Activated CD8-positive, alpha-beta memory T cell treated with anti-CD3 and anti-CD28 coated beads, Interleukin-2, amount 50 U/mL, for 1 hour (primary cell): ENCODE measurements around the gene BCDIN3D.
"Not testable (repeated sequence)": the region's sequence is repeated elsewhere in the genome, so short reads cannot be mapped to it uniquely, and the experiment has no call there.

ENCODE experiments used
- DNase-seq: peaks from one replicate; pipeline ENCODE4 v3.0.0-alpha.2; 2020; ENCODE audit errors: extremely low read depth

The BCDIN3D gene

GRCh38 chr12:49876070-49876469 lies 33.2 kb upstream of the BCDIN3D start:
- no peak for DNase-seq

DNA sequence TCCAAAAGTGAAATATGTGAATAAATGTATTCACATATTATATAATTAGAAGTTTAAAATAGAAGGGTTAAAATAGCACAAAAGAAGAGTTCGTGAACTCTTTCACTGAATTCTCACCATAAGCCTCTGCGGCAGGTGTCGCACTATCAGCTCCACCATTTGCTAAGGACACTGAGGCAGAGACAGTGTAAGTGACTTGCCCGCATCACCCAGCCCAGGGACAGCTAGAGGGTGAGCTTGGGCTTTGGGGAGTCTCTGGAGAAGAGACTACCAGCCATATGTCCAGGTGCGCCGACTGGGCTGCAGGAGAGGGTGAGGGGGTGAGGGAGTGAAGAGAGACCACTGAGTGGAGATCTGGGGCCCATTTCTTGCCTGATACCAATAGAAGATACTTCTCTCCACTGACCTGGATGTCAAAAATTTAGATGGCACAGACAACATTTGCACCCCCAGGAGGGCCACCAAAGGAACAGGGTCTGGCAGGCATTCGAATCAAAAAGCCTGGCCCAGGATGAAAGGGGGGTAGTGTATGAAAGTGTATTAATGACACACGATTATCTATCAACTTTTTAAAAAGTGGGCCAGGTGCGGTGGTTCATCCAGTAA lies 32.3 kb upstream of the BCDIN3D start:
- DNase-seq: no peak

DNA sequence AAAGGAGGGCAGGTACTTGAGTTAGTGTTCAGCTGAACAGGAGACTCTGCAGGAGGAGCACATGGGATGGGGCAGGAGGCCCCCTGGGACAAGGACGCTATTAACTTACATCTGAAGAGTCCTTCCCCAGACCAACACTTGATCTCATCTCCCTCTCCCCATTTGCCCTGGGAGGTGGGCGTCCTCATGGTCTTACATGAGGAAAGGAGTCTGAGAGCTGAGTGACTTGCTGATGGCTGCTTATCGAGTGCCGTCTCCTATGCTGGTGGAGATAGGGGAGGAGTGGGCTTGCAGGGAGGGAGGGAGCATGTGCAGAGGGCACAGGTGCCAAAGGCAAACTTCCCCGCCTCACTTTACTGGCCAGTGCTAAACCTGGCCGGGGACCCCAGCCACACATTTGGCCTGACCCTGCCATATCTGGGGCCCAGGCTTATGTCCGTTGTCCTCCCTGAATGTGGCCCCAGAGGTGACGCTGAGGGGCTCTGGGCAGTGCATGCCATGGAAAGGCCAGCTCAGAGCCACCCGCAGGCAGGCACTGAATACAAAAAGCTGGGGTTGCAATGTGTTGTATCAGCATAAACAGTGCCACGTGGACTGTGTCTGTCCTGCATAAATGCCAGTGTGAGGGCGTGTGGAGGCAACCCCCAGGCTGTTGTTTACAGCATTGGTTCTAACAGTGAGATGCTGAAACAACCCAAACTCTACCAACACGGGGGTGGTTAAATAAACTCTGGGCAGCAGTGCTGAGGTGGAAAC lies 31.4 kb upstream of the BCDIN3D start:
- no peak for DNase-seq

GRCh38 chr12:49873361-49873934 lies 30.5 kb upstream of the BCDIN3D start:
- no peak for DNase-seq

- no peak for DNase-seq
Observed at GRCh38 chr12:49872781-49873181, 29.9 kb upstream of the BCDIN3D start.

- DNase-seq: no peak
Observed at GRCh38 chr12:49872381-49872780, 29.5 kb upstream of the BCDIN3D start.

DNA sequence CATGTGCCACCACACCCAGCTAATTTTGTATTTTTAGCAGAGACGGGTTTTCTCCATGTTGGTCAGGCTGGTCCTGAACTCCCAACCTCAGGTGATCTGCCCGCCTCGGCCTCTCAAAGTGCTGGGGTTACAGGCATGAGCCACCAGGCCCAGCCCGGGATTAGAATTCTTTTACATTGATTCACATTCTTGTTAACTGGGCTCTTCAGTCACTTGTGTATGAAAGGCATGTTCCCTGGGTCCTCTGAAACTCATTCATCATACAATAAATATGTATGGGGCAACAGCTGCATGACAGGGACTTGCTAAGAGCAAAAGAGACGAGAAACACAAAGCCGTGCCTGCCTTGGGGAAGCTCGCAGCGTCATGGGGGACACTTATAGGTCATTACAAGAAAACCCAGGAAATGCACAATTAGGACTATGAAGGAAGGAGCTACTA lies 28.9 kb upstream of the BCDIN3D start:
- DNase-seq: not testable (repeated sequence)

GRCh38 chr12:49871263-49871561 lies 28.3 kb upstream of the BCDIN3D start:
- DNase-seq: no peak

GRCh38 chr12:49870501-49871262 lies 27.8 kb upstream of the BCDIN3D start:
- no peak for DNase-seq

- no peak for DNase-seq
Observed at GRCh38 chr12:49869816-49870500, 27.1 kb upstream of the BCDIN3D start.

GRCh38 chr12:49868952-49869815 lies 26.3 kb upstream of the BCDIN3D start:
- DNase-seq: no peak

GRCh38 chr12:49868449-49868848 lies 25.5 kb upstream of the BCDIN3D start:
- DNase-seq: no peak

DNA sequence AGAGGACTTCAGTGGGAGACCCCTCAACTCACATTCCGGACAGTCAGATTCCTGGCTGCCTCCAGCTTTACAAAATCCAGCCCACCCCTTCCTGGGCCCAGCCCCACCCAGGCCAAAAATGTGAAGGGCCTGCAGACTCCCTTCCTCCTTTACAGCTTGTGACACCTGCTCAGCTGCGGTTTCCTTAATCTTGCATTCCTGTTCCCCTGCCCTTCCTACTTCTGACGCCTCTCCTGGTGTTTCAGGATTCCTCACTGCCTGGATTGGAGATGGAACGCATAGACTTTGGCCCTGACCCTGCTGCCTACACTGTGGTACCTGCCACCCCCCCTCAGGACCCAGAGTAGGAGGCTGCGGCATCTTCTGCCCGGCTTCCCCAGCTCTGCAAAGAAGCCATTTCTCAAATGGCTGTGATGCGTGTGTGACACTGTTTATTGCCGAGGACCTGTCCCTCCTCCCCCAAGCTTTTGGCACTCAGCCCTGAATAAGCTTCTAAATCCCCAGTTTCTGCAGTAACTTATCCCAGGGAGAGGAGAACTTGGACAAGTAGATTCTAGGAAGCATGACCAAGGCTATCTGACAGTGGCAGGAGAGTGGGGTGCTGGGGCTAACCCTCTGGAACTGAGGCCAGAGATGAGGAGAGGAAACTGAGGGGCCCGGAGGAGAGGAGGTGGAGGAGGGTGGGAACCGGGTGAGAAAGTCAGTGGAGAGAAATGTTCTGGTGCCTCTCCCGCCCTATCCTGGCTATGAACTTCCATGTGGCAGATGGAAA lies 24.9 kb upstream of the BCDIN3D start:
- no peak for DNase-seq

GRCh38 chr12:49866859-49867569 lies 24.1 kb upstream of the BCDIN3D start:
- peak; percentile 17 for DNase-seq

DNA sequence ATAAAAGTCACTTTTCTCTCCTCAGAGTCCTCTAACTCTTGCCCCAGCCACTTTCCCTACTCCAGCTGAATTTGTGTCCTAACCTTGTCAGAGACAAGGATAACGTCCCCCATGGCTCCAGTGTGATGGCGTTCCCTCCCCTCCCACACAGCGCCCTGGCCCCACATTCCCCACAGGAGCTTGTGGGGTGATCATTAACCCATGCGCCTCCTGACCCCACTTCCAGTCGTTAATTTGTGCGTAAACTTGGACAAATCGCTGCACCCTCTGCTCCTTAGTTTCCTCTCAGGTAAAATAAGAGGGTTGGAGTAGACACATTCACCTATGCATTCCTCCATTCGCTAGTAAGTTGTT lies 22.9 kb upstream of the BCDIN3D start:
- no peak for DNase-seq

GRCh38 chr12:49865109-49865781 lies 22.3 kb upstream of the BCDIN3D start:
- DNase-seq: no peak

- no peak for DNase-seq
Observed at GRCh38 chr12:49864798-49865090, 21.8 kb upstream of the BCDIN3D start.

- no peak for DNase-seq
Observed at GRCh38 chr12:49863946-49864797, 21.3 kb upstream of the BCDIN3D start.
